Measurements from ENCODE around the gene WWTR1.

DNA sequence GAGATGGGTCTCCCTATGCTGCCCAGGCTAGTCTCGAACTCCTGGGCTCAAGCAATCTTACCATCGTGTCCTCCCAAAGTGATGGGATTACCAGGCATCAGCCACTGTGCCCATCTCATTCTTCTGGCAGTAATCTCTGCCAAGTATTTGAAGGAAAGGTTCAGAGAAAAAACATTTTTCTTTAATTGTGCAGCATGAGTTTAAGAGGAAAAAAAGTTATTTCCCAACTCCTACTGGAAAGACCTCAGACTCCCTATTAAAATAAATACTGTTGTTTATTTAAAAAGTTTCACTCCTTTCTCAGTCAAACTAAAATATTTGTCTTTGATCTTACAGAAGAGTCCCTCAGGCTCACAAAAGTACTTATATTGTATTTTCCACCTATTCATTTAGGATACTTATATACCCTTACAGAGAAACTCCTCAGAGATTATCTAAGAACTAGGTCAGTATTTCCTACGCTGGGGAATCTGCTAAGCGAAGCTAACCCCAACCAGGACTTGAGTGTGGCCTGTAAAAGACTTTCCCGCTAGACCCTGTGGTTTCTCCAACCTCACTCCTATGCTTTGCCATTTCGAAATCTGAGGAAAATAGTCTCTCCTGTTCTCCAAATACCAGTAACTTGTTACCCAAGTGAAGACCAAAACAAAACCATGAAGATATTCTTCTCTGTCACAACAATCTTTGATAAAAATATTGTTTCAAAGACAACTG is 28.7 kb downstream of the WWTR1 start:
- TF ChIP-seq EZH2 (IDR thresholded peaks at IDR 0.05; ENCODE audit: low read depth, unreplicated experiment) (no peak), CTCF (conservative IDR thresholded peaks at IDR 0.05; ENCODE audit: low read depth in 2 of 2) (no peak)

Measured in GM23338 (cell line).